ENCODE data around the gene C1QTNF8. TPM values are rescaled to one million over a fixed set of nuclear protein-coding genes. Genes with fewer than 3 reads are reported as not detected.
"Not testable (repeated sequence)": the region's sequence is repeated elsewhere in the genome, so short reads cannot be mapped to it uniquely, and the experiment has no call there.

C1QTNF8 gene
- total RNA-seq, 1 experiment from 2014 or later, result 0.27 TPM

DNA sequence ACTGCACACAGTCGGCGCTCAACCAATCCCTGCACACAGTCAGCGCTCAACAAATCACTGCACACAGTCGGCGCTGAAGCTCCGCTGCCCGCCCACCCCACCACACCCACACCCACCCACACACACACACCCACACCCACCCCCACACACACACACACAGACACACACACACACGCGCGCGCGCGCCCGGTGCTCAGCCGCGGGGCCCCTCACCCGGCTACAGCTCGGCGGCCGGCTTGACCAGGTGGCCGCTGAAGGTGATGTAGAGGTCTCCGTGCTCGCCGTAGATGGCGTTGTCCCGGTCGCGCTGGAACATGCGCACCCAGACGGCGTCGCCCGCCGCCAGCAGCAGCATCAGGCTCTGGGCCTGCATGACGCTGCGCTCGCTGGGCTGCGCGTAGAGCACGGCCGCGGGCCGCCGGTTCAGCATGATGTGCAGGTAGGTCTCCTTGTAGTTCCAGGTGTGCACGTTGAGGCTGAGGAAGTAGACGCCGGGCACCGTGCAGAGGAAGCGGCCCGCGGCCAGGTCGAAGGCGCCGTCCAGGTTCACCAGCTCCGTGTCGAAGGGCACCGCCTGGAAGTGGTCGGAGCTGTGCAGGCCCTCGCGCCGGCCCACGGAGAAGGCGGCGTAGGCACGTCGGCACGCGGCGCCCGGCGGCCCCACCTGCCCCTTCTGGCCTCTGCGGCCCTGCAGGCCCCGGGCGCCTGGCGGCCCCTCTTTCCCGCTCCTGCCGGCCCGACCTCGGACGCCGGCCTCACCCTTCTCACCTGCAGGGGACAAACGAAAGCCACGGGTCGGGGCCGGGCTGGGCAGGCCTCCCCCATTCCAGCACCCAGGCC, 2.5 kb downstream of the C1QTNF8 start:
- POLR2A ChIA-PET, result interaction anchor here (0.5 to 0.8 kb wide), 2 partner anchors 11 to 45 kb away, joined by 3 to 5 read pairs; no protein-coding TSS in a partner anchor
- intact Hi-C loops (cut with micrococcal nuclease), result no loop called here
- no peaks in the 10 kb centered on the region for H3K9me2 ChIP-seq (ENCODE audit: insufficient read depth)
- CTCF ChIA-PET, result interaction anchor here (1.1 kb wide), 1 partner anchor 36 kb away, joined by 6 read pairs; no protein-coding TSS in a partner anchor
- H3K9ac ChIP-seq (ENCODE audit: low read length), result peak overlapping the region; percentile 14; the same call in 1 of the 2 replicates
- H4K20me1 ChIP-seq (ENCODE audit: insufficient read depth), result no peaks in the 10 kb centered on the region
- peak; percentile 40 for ATAC-seq
- no peaks in the 10 kb centered on the region for H3K27me3 ChIP-seq (ENCODE audit: insufficient read depth, low read length)
- peak; percentile 69 for DNase-seq (ENCODE audit: low read depth, low spot score)
- no peaks in the 10 kb centered on the region for H3K36me3 ChIP-seq (ENCODE audit: control insufficient read depth in 1 of 2, insufficient read depth in 2 of 2, low read length in 2 of 2)
- no peaks in the 10 kb centered on the region for H3K9me3 ChIP-seq (ENCODE audit: control insufficient read depth in 1 of 2, insufficient read depth in 1 of 2, low read depth in 1 of 2, low read length in 2 of 2)
- no peak for TF ChIP-seq TCF7L2 (IDR thresholded peaks at IDR 0.05; ENCODE audit: borderline replicate concordance, extremely low read depth, insufficient read depth, insufficient read length)
- peak; percentile 50; the same call in 1 of the 2 replicates for TF ChIP-seq POLR2AphosphoS5 (IDR thresholded peaks at IDR 0.05; ENCODE audit: low read depth, low read length)
- no peak for TF ChIP-seq CBX3 (IDR thresholded peaks at IDR 0.05; ENCODE audit: low read depth)
- peak; percentile 98 for TF ChIP-seq ZFX (IDR thresholded peaks at IDR 0.05)
- no peak for TF ChIP-seq MAX (IDR thresholded peaks at IDR 0.05)
- TF ChIP-seq EZH2phosphoT487 (IDR thresholded peaks at IDR 0.05; ENCODE audit: borderline replicate concordance), result no peak
- TF ChIP-seq, protein P1, sequence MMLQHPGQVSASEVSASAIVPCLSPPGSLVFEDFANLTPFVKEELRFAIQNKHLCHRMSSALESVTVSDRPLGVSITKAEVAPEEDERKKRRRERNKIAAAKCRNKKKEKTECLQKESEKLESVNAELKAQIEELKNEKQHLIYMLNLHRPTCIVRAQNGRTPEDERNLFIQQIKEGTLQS (IDR thresholded peaks at IDR 0.05), result no peak
- TF ChIP-seq POLR2A (IDR thresholded peaks at IDR 0.05; ENCODE audit: borderline replicate concordance, extremely low read depth, insufficient read depth, insufficient read length), result no peak
- no peak for TF ChIP-seq SIN3A (IDR thresholded peaks at IDR 0.05; ENCODE audit: low read depth)
- no peaks in the 10 kb centered on the region for H3K79me2 ChIP-seq (ENCODE audit: insufficient read depth, low read length)
- BruUV-seq (replicated peaks), result no TSS peak
- H3K4me2 ChIP-seq (ENCODE audit: low read length), result peak overlapping the region; percentile 27
- peaks cover 35 to 74% of the 10 kb centered on the region in 2 experiments for H3K4me1 ChIP-seq (ENCODE audit: control insufficient read depth in 1 of 2, insufficient read depth in 2 of 2, low read length in 2 of 2)
- RAD21 ChIA-PET (ENCODE audit: low non-redundant PET in 1 of 2, low total read pairs in 2 of 2, uncharacterized antibody in 2 of 2, unreplicated experiment in 2 of 2), result interaction anchor here (0.7 to 1.2 kb wide), 2 partner anchors 36 to 57 kb away, joined by 3 read pairs; no protein-coding TSS in a partner anchor
- H3K27ac ChIP-seq (ENCODE audit: low read depth, low read length), result peak overlapping the region; percentile 77
- no peak overlapping the region for H2AFZ ChIP-seq (ENCODE audit: low read depth, low read length, poor library complexity, severe bottlenecking)
- no peak overlapping the region for H3K4me3 ChIP-seq (replicated peaks in 1 of 2; ENCODE audit: low read depth in 1 of 2, low read length in 2 of 2)

GRCh38 chr16:1092685-1093283, 3.3 kb downstream of the C1QTNF8 start:
- DNase-seq (ENCODE audit: low read depth, low spot score); H3K79me2 ChIP-seq (ENCODE audit: insufficient read depth, low read length); H3K9me3 ChIP-seq (ENCODE audit: control insufficient read depth in 1 of 2, insufficient read depth in 1 of 2, low read depth in 1 of 2, low read length in 2 of 2); H4K20me1 ChIP-seq (ENCODE audit: insufficient read depth); H3K36me3 ChIP-seq (ENCODE audit: control insufficient read depth in 1 of 2, insufficient read depth in 2 of 2, low read length in 2 of 2); H3K4me3 ChIP-seq (replicated peaks in 1 of 2; ENCODE audit: low read depth in 1 of 2, low read length in 2 of 2); H3K9ac ChIP-seq (ENCODE audit: low read length); intact Hi-C loops (cut with micrococcal nuclease); BruUV-seq (replicated peaks); ATAC-seq; H2AFZ ChIP-seq (ENCODE audit: low read depth, low read length, poor library complexity, severe bottlenecking); H3K27me3 ChIP-seq (ENCODE audit: insufficient read depth, low read length); H3K9me2 ChIP-seq (ENCODE audit: insufficient read depth): not testable (repeated sequence)
- ChIA-PET CTCF (interaction anchor here (1.1 kb wide), 1 partner anchor 35 kb away, joined by 6 read pairs; no protein-coding TSS in a partner anchor), POLR2A (interaction anchor here (0.5 to 0.8 kb wide), 2 partner anchors 11 to 45 kb away, joined by 3 to 5 read pairs; no protein-coding TSS in a partner anchor), RAD21 (ENCODE audit: low non-redundant PET in 1 of 2, low total read pairs in 2 of 2, uncharacterized antibody in 2 of 2, unreplicated experiment in 2 of 2) (interaction anchor here in 1 of 2 experiments (1.2 kb wide), 1 partner anchor 35 kb away, joined by 3 read pairs; no protein-coding TSS in a partner anchor)
- Histone ChIP-seq H3K27ac (ENCODE audit: low read depth, low read length) (peak overlapping the region; percentile 77; the same call in 1 of the 2 replicates), H3K4me1 (ENCODE audit: control insufficient read depth in 1 of 2, insufficient read depth in 2 of 2, low read length in 2 of 2) (peaks cover 43 to 77% of the 10 kb centered on the region in 2 experiments), H3K4me2 (ENCODE audit: low read length) (peak overlapping the region; percentile 27; the same call in 1 of the 2 replicates)
